Measurements from ENCODE around the gene NAPEPLD.
"Not testable (repeated sequence)": the region's sequence is repeated elsewhere in the genome, so short reads cannot be mapped to it uniquely, and the experiment has no call there.

NAPEPLD gene

GRCh38 chr7:103148994-103149807, at the start of gene NAPEPLD:
TSS of gene NAPEPLD (minus strand) at chr7:103149099. CDS start at chr7:103128776, 20,323 bp downstream.
- peak; percentile 76 to 96 for DNase-seq

DNA sequence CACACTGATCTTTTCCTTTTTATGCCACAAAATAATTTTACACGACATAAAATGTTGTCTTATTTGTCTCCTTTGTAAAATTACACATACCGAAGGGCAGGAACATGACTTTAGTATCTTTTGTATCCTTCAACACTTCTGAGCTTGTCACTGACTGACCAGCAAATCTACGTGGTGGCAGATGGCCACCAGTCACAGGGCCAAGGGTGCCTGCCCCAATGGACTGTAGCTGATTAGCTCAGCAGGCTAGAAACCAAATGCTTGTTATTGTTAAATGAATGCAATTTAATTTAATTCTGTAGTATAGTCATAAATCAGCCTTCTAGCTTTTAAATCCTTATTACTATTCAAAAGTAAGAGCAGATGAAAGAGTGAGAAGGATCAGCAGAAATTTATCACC, 49.2 kb upstream of the NAPEPLD start:
- not testable (repeated sequence) for DNase-seq

GRCh38 chr7:103195364-103195763, 46.5 kb upstream of the NAPEPLD start:
- DNase-seq, result peak; percentile 72 to 78

DNA sequence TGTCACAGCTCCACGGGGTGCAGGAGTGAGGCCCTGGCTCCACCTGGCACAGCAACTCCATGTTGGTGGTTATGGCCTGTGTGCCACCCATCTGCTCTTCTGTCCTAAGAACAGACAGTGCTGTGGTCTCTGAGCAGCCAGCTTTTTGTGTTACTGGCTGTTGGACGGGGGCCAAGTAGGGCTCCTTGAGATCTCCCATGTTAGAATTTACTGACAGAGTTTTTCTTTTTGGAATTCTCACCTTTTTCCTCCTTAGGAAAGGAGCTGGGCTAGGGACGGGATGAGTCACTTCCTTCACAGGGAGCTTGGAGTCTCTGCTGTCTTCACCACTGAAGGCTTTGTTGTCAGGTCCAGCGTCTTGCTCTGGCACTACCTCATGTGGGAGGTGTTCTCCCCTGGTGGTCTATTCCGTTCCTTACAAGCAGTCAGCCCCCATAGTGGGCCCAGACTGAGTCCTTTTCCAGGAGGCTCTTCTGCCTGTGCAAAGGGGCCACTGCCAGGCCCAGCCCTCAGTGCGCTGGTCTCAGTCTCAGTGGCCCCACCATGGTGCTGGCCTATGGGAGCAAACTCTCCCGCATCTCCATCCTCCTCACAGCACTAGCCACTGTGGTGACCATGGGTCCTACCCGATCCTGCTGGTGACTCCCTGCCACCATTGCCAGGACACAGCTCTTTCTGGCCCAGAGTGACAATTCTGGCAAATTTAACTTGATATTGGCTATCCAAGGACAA, 23.7 kb upstream of the NAPEPLD start:
- not testable (repeated sequence) for DNase-seq

DNA sequence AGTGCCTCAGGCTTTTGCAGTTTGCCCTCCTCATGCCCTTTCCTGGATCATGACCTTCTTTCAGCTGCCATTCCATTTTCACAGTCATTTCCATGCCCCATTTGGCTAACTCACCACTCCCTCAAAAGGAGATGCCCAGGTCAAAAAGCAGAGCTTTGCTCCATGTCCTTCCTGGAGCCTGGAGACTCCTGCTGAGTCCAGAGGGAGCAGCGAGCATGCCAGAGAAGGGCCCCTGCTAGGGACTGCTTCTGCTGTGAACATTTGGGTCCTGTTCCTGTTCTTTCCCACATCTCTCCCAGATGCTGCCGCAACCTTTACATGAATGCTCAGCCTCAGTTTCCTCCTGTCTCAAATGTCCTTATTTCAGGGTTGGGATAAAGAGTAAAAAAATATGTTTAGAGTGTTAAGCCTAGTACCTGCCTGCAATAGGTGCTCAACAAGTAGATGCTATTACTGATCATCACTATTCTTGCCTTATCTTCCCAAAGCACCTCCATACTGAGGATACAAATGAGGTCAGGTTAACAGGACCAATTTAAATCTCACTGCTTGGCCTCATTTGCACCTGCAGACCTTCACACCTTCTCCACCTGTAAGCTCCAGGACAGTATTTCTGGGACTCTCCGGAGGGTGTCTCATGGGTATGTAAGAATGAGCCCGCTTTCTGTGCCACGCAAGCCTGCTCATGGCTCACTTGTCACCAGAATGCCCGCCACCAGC, 23.0 kb upstream of the NAPEPLD start:
- DNase-seq, result not testable (repeated sequence)

DNA sequence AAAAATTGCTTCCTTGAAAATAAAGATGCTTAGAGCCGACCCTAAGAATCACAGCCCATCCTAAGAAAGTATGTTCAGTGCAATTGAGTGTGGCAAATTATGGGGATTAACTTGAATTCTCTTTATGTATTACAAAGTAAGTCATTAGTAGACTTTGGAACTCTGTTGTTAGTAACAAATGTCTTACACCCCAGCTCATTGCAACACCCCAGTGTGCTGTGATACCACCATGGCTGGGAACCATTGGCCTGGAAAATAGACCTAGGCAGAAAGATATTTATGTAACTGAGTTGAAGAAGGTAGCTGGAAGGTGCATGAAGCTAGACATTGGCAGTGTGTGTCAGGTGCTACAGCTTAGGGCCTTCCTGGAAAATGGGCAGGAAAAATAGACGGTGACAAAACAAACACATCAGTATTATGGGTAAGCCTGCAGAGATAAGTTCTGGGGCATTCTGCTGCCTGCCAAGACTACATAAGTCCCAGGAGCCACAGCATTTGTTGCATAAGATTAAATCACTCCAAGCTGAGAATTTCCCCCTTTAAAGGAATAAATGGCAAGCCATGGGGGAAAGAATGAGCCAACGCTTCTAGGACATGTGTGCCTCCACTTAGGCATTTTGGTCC, 18.1 kb upstream of the NAPEPLD start:
- not testable (repeated sequence) for DNase-seq

DNA sequence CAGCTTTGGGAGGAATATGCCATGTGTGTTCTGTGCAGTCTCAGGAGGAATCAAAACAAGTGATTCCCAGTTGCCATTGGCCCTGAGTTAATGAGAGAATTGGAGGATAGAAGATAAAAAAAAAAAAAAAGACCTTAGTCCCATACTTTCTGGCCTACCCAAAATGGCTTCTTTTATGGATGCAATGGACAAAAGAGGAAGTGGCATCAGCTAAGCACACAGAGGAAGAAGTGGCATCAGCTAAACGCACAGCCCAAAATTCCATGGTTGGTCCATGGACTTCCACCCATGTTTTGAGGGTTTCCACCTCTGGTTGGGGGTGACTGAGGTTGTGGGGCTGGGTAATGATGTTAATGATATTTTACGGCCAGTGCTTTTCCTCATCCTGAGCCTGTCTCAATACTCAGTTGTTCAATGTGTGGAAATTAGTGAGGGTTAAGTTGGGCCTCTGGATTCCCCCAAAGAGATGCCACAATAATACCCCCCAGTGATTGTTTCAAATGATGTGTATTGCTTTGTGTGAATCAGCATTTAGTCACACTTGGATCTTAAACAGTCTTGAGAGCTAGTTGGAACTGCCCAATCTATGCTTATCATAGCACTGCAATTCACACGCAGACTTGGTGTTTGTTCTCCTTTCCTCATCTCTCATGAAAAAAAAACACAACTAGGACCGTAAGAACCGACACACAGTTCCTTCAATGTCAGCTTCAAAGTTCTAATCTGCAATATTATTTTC, 14.4 kb upstream of the NAPEPLD start:
- not testable (repeated sequence) for DNase-seq

GRCh38 chr7:103162641-103163040, 13.7 kb upstream of the NAPEPLD start:
- DNase-seq, result not testable (repeated sequence)

- not testable (repeated sequence) for DNase-seq
These were observed 13.2 kb upstream of the NAPEPLD start for GRCh38 chr7:103161998-103162616.

DNA sequence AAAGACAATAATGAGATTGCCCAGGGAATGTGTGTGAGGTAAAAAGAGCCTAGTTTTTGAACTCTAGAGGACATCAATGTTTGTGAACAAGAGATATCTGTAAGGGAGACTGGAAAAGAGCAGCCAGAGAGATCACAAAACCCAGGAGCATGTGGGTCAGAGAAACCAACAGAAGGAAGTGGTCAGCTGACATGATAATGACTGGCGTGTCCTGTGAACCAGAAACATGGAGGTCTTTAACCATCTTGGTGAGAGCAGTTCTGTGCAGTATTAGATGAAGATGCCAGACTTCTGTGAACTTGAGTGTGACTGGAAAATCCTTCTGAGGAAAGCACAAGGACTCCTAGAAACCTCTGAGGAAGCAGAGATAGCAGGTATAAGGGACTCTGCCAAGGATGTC, 10.2 kb upstream of the NAPEPLD start:
- not testable (repeated sequence) for DNase-seq

DNA sequence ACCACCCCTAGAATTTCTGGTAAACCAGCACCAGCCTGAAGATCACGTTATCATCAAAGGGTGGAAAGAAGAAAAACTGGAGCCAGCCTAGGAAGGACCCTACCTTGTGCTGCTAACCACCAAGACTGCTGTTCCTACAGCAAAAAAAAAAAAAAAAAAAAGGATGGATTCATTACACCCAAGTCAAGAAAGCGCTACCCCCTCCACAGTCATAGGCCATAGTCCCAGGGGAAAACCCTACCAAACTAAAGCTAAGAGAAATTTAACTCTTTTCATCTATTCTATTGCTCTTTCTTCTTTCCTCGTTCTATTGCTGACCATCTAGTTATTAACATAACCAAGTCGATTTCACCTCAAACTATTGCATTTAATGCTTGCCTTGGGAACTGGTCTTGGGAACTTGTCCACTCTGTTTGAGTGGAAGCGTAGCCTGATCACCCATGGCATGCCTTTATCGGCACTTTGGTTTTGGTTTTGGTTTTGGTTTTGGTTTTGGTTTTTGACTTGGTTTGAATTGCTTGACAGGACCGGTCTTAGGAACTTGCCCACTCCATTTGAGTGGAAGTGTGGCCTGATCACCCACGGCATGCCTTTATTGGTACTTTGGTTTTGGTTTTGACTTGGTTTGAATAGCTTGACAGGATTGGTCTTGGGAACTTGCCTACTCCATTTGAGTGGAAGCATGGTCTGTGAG, 6.6 kb upstream of the NAPEPLD start:
- DNase-seq, result not testable (repeated sequence)

DNA sequence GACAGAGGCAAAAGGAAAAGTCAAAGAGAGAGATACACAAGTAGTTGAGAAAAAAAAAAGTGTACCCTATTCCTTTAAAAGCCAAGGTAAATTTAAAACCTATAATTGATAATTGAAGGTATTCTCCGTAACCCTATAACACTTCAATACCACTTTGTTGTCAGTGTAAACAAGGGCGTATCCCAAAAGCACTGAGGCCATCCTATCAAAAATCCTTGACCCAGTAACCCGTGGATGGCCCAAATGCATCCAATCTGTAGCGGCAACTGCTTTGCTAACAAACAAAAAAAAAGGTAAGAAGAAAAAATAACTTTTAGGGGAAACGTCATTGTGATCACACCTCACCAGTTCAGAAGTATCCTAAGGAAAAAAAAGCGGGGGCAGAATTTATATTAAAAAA, 5.1 kb upstream of the NAPEPLD start:
- no peak for DNase-seq

GRCh38 chr7:103152744-103153617, 4.1 kb upstream of the NAPEPLD start:
- not testable (repeated sequence) for DNase-seq

GRCh38 chr7:103151993-103152676, 3.2 kb upstream of the NAPEPLD start:
- DNase-seq, result not testable (repeated sequence)

- peak; percentile 22 for DNase-seq
These were observed 1.3 kb upstream of the NAPEPLD start for GRCh38 chr7:103150192-103150591.

DNA sequence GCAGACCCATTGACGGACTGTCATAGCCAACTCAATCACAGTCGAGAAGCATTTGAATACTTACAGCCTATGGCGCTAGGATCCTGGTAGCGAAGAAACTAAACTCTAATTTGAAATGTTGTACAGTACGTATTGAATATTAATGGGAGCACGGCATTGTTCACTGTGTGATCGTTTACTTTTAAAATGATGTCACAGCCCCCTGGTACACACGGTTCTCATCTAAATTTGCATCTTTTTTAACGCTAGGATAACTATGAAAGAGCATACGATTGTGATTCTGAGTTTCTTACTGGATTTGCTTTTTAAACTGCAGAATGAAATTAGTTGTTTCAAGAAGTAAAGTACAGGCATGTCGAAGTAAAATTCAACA, 895 bp upstream of the NAPEPLD start:
- peak in 1 of 2 experiments; percentile 85 for DNase-seq

DNA sequence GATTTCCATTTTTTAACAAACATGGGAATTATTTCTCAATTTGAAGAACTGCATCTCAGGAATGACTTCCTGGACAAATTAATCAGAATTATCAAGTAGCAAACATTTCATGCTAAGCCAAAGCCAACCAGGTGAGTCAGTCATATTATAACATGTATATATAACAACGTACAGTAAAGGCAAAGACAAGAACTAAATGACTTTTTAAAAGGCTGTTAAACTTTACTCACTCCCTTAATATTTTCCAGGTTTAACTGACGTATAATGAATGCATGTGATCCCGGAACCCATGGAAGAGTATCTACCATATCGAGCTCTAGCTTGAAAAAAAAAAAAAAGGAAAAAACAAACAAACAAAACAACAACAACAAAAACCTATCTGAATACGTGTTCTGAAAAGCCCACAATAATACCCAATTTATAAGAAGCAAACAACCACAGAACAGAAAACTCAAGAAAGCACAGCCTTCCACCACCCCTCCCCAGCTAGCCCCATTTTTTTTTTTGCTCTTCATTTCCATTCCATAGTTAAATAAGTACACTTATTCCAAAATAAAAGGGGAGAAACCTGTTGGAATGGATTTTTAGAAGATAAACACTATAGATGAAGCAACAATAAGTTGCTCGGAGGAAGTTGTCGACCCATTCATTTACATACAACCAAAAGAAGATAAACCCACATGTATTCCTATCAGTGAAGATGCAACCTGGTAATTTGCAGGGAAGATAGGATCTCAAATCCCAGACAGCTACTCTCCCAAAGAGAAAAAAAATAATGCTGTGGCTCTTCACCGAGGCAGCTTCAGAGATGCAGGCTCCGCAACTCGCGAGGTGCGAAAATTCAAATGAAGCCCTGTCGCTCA, 537 bp downstream of the NAPEPLD start:
- DNase-seq, result peak in 1 of 2 experiments; percentile 32

DNA sequence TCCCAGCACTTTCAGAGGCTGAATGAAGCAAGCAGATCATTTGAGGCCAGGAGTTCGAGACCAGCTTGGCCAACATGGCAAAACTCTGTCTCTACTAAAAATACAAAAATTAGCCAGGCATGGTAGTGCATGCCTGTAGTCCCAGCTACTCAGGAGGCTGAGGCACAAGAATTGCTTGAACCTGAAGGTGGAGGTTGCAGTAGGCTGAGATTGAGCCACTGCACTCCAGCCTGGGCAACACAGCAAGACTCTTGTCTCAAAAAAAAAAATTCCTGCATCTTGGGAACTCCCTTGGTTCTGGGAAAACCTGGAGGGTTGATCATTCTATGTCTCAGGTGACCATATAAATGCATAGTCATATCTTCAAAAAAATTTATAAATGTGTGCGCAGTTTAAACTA, 4.1 kb downstream of the NAPEPLD start:
- not testable (repeated sequence) for DNase-seq
